Immature natural killer cell (primary cell): ENCODE measurements around the gene PRSS38. TPM values are rescaled to one million over a fixed set of nuclear protein-coding genes. Genes with fewer than 3 reads are reported as not detected.

Experiments
- DNase-seq, 3 donors: peaks; one replicate each; pipeline ENCODE4 v3.0.0; 2022; ENCODE audit warnings: mixed read lengths in 1 of 3
- H3K27ac Mint-ChIP-seq, 6 donors: one replicate each; pipeline ENCODE4 v1.8.0; 2020; ENCODE audit warnings: mixed read lengths in 6 of 6, mild to moderate bottlenecking in 5 of 6, inconsistent platforms in 4 of 6, moderate library complexity in 3 of 6
- H3K27me3 Mint-ChIP-seq, 3 donors: one replicate each; pipeline ENCODE4 v1.8.0; 2020 to 2021; ENCODE audit warnings: low read depth in 3 of 3, mild to moderate bottlenecking in 3 of 3, mixed read lengths in 3 of 3, moderate library complexity in 3 of 3, inconsistent platforms in 1 of 3
- H3K36me3 Mint-ChIP-seq, 3 donors: one replicate each; pipeline ENCODE4 v1.8.0; 2020; ENCODE audit warnings: mixed read lengths in 3 of 3, inconsistent platforms in 2 of 3, mild to moderate bottlenecking in 2 of 3
- H3K4me1 Mint-ChIP-seq, 2 donors: one replicate each; pipeline ENCODE4 v1.8.0; 2020; ENCODE audit warnings: inconsistent platforms in 2 of 2, mild to moderate bottlenecking in 2 of 2, mixed read lengths in 2 of 2, moderate library complexity in 1 of 2
- H3K4me3 Mint-ChIP-seq, 5 donors: one replicate each; pipeline ENCODE4 v1.8.0; 2020; ENCODE audit warnings: mild to moderate bottlenecking in 5 of 5, mixed read lengths in 5 of 5, inconsistent platforms in 3 of 5, moderate library complexity in 3 of 5
- H3K9me3 Mint-ChIP-seq, 6 donors: one replicate each; pipeline ENCODE4 v1.8.0; 2020; ENCODE audit warnings: mild to moderate bottlenecking in 6 of 6, mixed read lengths in 6 of 6, inconsistent platforms in 4 of 6, moderate library complexity in 3 of 6
- polyA plus RNA-seq, 3 donors: library from polyadenylated mRNA; unstranded; fragments of 300-500 nt; fragmentation: Illumina TruSeq; gene quantifications; one replicate each; pipeline ENCODE4 v1.2.3, GENCODE V29; 2021

The PRSS38 gene
- polyA plus RNA-seq, 3 donors from 2014 or later = not detected

DNA sequence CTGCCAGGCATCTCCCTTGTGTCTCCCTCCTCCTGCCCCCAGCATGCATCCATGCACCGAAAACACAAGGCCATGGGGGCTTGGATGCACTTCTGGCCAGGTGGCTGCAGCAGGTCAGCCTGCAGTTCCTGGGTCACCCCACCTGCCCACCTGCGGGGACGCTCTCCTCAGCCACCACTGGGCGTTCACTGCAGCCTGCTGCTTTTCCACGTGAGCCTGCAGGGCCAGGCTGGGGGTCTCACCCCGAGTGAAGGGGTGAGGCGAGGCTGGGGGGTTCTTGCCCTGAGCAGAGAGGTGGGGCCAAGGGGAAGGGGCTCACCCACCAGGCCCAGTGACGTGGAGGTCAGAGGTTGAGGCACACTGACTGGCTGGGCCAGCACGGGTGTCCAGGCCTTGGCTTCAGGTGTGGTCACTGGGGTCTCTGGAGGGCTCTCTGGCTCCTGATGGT is 67.6 kb downstream of the PRSS38 start:
- Mint-ChIP-seq H3K36me3 (no peaks in the 10 kb centered on the region), H3K27ac (no peak overlapping the region), H3K27me3 (peaks cover 0 to 3% (median 3%) of the 10 kb centered on the region in 3 donors), H3K9me3 (no peaks in the 10 kb centered on the region), H3K4me1 (peaks cover 20 to 21% of the 10 kb centered on the region in 2 donors), H3K4me3 (no peak overlapping the region)
- DNase-seq = no peak

DNA sequence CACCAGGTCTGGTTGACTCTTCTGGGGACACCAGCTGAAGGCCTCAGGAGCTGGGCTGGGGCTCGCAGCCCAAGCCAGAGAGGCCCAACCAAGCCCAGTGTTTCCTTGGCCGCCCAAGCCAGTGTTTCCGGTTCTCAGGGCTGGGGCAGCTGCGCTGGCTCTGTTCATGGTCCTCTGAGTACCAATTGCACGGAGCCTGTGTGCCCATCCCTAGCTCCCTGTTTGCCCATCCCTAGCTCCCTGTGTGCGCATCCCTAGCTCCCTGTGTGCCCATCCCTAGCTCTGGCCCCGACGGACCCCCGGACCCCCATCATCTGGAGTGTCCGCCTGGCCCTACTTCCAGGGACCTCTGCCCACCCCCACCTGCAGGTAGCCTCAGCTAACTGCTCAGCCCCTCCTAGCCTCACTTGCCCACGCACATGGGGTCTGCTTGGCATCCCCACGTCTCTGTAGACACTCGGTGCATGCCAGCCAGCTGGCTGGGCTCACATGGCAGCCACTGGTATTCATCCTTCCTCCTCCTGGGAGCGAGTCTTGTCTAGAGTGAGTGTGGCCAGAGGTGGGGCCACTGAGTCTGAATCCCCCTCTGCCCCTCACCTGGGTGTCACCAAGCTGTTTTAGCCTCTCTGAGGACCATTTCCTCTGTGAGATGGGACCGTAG is 68.3 kb downstream of the PRSS38 start:
- peaks cover 0 to 3% (median 3%) of the 10 kb centered on the region in 3 donors for H3K27me3 Mint-ChIP-seq
- H3K36me3 Mint-ChIP-seq = no peaks in the 10 kb centered on the region
- DNase-seq = no peak
- H3K4me3 Mint-ChIP-seq = no peak overlapping the region
- peaks cover 20 to 21% of the 10 kb centered on the region in 2 donors for H3K4me1 Mint-ChIP-seq
- no peaks in the 10 kb centered on the region for H3K9me3 Mint-ChIP-seq
- H3K27ac Mint-ChIP-seq = no peak overlapping the region

DNA sequence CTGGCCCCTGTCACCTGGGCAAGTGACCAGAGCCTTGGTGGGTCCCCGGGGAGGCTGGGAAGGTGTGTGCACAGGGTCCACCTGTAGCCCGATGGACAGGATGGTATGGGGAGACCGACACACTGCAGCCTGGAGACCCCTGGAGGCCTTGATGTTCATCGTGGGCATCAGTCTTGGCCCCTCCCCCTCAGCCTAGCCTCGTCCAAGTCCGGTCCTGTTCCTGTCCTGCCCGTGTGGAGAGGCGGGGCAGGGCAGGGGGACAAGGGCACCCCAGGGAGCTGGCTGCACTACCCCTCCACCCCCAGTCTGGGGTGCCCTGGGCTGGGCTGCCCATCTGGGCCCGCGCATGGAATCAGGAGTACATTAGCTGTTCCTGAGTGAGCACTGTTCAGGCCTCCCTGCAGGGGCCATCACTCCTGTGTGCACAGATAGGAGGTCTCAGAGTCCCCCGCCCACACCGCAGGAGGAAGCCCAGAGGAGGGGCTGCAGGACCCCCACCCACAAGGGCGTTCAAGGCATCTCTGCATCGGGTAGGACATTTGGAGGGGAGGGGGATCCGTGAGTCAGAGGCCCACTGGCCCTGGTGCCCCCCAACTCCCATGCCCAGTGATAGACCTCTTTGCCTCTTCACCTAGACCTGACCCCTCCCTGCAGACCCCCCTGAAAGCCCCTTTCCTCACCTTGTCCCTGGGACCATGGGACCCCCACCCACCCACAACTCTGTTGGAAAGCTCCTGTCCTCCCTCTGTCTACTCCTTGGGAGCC is 69.1 kb downstream of the PRSS38 start:
- Mint-ChIP-seq H3K4me3 (peak overlapping the region in 1 of 5 donors; percentile 30), H3K4me1 (peaks cover 20 to 21% of the 10 kb centered on the region in 2 donors), H3K27me3 (peaks cover 0 to 3% (median 1%) of the 10 kb centered on the region in 3 donors), H3K36me3 (no peaks in the 10 kb centered on the region), H3K9me3 (no peaks in the 10 kb centered on the region), H3K27ac (no peak overlapping the region)
- no peak for DNase-seq

DNA sequence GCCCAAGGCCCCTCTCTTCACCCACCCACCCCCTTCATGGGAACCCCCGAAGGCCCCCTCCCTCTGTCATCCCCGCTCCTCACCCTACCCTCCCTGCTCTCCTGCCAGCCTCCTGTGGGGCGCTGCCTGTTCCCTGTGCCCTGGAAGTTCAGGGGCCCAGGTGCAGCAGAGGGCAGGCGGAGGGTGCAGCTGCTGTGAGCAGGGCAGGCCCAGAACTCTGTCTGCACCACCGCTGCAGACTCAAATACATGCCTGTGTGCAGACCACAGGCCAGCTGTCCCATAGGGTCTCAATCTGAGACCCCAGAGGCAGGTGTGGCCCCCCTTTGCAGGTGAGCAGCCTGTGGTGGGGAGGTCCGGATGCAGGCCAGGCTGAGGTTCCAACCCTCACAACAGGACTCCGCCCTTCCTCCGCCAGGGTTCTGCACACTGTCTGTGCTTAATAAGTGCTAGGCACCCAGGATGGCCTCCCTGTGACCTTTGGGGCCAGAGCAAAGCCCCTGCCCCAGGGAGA is 69.7 kb downstream of the PRSS38 start:
- peak overlapping the region; percentile 51 to 70 (median 63) for H3K4me3 Mint-ChIP-seq
- no peaks in the 10 kb centered on the region for H3K9me3 Mint-ChIP-seq
- H3K4me1 Mint-ChIP-seq = peaks cover 20 to 21% of the 10 kb centered on the region in 2 donors
- H3K27me3 Mint-ChIP-seq = peaks cover 0 to 3% (median 0%) of the 10 kb centered on the region in 3 donors
- peak in 1 of 3 donors; percentile 16 for DNase-seq
- no peaks in the 10 kb centered on the region for H3K36me3 Mint-ChIP-seq
- H3K27ac Mint-ChIP-seq = peak overlapping the region in 1 of 6 donors; percentile 73

DNA sequence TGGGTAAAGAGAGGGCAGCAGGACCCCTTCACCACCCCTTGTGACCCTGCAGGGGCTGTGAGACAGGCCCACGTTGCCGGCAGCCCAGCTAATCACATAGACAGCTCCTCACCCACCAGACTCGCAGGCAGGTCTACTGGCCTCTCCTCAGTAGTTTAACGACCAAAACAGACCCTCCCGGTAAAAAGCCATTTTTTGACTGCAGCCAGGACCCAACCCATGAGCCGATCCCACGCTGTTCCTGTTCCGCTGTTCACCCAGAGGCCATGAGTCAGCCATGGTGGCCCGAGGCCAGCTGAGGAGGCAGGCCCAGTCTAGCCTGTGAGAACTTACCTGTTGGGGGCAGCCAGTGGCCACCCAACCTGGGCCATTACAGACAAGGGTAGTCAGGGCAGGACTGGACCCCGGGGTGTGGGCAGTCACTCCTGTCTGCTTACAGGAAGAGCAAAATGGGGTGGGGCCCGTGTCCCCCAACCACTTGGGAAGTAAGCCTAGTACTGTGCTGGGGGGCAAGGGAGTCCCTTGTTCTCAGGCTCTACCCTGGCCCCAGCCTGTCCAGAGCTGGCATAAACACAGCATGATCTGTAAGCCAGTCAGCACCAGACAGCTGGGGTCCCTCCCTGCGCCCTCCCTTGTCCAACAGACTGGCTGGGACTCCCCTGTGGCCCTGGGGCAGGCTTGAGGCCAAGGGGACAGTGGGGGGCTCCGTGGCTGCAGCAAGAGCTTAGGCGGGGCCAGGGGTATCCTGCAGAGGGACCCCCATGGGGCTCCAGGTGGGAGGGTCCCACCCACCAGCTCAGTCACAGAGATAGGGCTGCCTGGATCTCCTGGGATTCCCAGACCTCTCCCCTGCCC is 70.4 kb downstream of the PRSS38 start:
- Mint-ChIP-seq H3K27ac (peak overlapping the region in 2 of 6 donors; percentile 32 to 73), H3K4me1 (peaks cover 20 to 21% of the 10 kb centered on the region in 2 donors), H3K4me3 (peak overlapping the region; percentile 51 to 70 (median 63)), H3K36me3 (no peaks in the 10 kb centered on the region), H3K9me3 (no peaks in the 10 kb centered on the region), H3K27me3 (peaks cover 0 to 3% (median 0%) of the 10 kb centered on the region in 3 donors)
- DNase-seq = no peak

DNA sequence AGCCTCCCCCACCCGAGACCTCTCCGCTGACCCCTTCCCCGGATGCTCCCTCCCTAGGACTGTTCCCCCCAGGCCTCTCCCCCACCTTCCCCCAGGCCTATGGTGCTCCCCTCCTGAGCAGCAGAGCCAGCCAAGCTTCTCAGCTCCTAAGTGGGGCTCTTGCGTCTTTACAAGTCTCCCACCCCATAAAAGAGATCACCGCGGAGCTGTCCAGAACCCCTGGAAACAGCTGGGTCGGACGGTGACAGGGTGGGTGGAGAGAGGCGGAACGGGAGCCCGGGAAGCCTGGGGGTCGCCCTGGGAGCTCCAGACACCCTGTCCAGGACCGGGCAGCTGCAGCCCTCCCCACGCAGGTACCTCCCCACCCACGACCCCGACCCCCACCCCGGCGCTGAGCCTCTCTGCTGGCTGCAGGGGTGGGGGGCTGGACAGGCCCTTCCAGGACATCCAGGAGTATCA is 71.1 kb downstream of the PRSS38 start:
- no peak for DNase-seq
- peaks cover 0 to 1% (median 0%) of the 10 kb centered on the region in 3 donors for H3K27me3 Mint-ChIP-seq
- no peaks in the 10 kb centered on the region for H3K36me3 Mint-ChIP-seq
- H3K4me3 Mint-ChIP-seq = peak overlapping the region in 4 of 5 donors; percentile 38 to 74 (median 59)
- peaks cover 20 to 21% of the 10 kb centered on the region in 2 donors for H3K4me1 Mint-ChIP-seq
- H3K27ac Mint-ChIP-seq = no peak overlapping the region
- H3K9me3 Mint-ChIP-seq = no peaks in the 10 kb centered on the region

DNA sequence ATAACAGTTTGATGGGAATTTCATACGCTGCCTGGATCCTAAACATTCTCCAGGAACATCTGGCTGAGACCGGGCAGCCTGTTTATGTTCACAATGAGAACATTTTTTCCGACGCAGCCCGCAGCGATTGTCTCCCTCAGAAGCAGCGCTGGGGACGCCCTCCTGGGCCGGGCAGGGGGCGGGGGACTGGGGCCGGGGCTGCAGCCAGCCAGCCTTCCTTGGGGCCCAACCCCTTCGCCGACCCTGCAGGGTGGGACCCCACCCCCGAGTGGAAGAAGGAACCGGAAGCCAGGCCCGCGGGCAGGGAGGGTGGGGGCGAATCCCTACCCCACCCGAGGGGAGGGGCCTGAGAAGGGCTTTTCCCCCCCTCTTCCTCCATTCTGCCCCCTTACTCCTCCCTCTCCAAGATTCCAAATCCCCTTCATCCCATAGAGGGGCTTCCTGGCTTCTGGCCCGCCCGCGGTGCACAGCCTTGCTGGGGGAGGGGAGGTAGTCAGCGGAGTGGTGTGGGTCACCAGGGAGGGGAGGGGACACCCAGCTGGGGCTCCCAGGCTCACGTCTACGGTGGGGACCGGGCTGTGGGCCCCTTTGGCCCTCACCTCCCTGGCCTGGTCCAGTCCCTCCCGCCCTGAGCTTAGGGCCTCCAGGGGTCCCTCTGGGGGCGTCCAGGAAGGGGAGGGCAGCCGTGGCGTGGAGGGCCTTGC is 71.7 kb downstream of the PRSS38 start:
- Mint-ChIP-seq H3K27ac (no peak overlapping the region), H3K36me3 (no peaks in the 10 kb centered on the region), H3K4me3 (peak overlapping the region in 4 of 5 donors; percentile 38 to 74 (median 59)), H3K4me1 (peaks cover 20 to 21% of the 10 kb centered on the region in 2 donors), H3K27me3 (peaks cover 0 to 1% (median 0%) of the 10 kb centered on the region in 3 donors), H3K9me3 (no peaks in the 10 kb centered on the region)
- DNase-seq = peak in 1 of 3 donors; percentile 12

DNA sequence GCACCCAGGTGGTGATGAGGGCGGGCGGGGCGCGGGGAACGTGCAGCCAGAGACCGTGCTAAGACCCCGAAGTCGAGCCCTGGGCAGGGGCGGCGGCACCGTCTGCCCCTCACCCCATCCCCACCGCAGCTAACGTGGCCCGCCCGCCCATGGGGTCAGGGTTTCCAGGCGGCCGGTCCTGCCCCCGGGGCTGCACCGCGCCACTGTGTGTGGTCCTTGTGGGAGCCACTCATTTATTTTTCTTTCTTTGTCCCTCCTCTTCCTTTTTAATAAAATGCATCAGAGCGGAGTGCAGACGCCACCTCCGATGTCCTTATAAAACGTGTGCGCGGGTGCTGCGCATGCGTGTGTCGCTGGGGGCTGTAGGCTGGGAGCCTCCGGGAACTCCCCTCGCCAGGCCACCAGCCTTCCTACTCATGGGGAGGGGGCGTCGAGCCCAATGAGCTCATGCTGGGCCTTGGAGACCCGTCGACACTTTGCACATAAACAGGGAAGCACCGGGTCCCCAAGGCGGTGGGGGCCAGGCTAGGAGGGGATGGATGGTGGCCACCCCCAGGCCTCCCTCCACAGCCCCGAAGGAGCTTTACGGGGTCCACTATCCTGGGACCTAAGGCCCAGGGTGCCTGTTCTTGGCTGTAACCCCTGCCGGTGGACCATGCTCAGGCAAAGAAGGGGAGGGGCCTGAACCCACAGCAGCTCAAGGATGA is 72.4 kb downstream of the PRSS38 start:
- Mint-ChIP-seq H3K4me1 (peaks cover 18 to 21% of the 10 kb centered on the region in 2 donors), H3K4me3 (peak overlapping the region in 4 of 5 donors; percentile 64 to 82 (median 74)), H3K27me3 (peaks cover 0 to 1% (median 0%) of the 10 kb centered on the region in 3 donors), H3K36me3 (no peaks in the 10 kb centered on the region), H3K9me3 (no peaks in the 10 kb centered on the region), H3K27ac (peak overlapping the region in 2 of 6 donors; percentile 26 to 55)
- peak in 2 of 3 donors; percentile 26 to 30 for DNase-seq

DNA sequence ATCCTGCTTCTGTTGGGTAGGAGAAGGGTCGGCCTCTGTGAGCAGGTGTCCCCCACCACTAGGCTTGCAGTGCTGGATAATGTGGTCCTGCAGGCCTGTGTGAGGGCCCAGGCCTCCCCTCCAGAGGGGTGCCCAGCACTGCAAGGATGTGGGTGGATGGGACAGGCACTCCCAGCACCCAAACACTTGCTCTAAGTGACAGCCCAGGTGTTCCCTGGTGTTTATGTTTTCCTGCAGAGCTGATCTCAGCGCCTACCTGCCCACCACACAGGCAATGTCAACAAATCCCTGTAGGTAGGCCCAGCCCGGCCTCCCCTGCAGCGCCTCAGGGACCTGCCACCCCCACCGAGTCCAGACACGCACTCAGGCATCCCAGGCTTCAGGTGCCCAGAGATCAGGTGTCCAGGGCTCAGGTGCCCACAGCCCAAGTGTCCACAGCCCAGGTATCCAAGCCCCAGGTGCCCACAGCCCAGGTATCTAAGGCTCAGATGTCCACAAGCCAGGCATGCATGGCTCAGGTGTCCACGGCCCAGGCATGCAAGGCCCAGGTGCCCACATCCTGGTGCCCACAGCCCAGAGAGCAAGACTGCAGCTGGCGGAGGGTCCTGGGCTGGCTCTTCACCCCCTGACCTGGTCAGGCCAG is 73.0 kb downstream of the PRSS38 start:
- DNase-seq = no peak
- H3K36me3 Mint-ChIP-seq = no peaks in the 10 kb centered on the region
- H3K27ac Mint-ChIP-seq = peak overlapping the region in 1 of 6 donors; percentile 72
- H3K4me1 Mint-ChIP-seq = peaks cover 18 to 21% of the 10 kb centered on the region in 2 donors
- no peaks in the 10 kb centered on the region for H3K9me3 Mint-ChIP-seq
- H3K4me3 Mint-ChIP-seq = no peak overlapping the region
- no peaks in the 10 kb centered on the region for H3K27me3 Mint-ChIP-seq

DNA sequence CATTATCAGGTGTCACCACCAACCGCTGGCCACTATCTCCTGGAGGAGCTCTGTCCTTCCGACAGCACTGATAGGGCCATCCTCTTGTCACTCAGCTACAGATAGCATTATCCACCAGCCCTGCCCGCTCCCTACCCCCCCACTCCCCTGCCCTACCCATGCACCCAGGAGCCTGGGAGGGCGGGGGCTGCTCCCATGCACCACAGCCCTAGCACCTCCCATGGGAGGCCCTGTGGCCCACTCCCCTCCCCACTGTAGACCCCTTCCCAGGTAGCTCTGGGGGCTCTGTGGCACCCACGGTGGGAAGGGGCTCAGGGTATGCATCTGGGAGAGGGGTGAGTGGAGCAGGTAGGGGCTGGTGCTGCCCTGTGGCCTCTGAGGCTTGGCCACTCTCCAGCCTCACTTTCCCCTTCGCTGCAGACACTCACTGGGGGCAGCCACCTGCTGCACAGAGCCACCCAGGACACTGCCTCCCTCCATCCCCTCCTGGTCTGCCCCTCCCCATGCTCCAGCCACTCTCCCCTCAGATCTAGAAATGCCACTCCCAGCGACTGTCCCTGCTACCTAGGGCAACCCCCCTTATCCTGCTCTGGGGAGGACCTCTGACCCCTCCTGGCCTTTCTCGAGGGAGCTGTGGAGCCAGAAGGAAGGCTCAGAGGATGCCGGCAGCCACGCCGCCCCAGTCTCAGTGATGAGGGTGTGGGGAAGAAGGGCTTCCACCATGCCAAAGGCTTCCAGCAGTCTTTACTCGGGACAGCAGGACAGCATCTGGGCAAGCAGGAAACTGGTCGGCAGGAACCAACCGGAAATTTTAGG is 73.8 kb downstream of the PRSS38 start:
- Mint-ChIP-seq H3K36me3 (no peaks in the 10 kb centered on the region), H3K4me1 (peaks cover 18 to 21% of the 10 kb centered on the region in 2 donors), H3K9me3 (no peaks in the 10 kb centered on the region), H3K27me3 (no peaks in the 10 kb centered on the region), H3K4me3 (no peak overlapping the region), H3K27ac (peak overlapping the region in 1 of 6 donors; percentile 72)
- no peak for DNase-seq

DNA sequence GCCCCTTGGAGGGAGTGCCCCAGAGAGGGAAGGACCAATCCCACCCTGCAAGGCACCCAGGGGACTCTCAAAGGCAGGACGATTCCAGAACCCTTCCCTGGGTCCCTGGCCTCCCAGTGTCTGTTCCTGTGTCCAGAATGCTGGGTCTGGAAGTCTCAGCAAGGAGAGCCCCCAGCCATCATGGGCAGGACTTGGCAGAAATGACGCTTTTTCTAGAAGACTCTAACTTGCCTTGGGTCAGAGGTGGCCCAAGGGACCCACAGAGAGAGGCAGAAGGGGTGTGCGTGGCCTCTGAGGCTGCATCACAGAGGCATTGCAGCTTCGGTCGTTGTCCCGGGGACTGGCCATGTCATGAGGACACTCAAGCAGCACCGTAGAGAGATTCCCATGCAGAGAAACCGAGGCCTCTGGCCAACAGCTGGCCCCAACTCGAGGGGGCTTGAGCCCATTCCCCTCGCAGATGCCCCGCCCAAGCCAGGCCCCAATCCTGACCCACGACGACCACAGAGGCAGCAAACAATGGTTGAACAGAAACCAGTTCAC is 74.5 kb downstream of the PRSS38 start:
- H3K27me3 Mint-ChIP-seq = no peaks in the 10 kb centered on the region

More for the DNA sequence above, 74.5 kb downstream of the PRSS38 start:
- no peak for DNase-seq
- no peak overlapping the region for H3K27ac Mint-ChIP-seq
- no peaks in the 10 kb centered on the region for H3K36me3 Mint-ChIP-seq
- H3K4me1 Mint-ChIP-seq = peaks cover 16 to 21% of the 10 kb centered on the region in 2 donors
- no peak overlapping the region for H3K4me3 Mint-ChIP-seq
- no peaks in the 10 kb centered on the region for H3K9me3 Mint-ChIP-seq
